Urinary bladder (tissue), 4 donors: ENCODE measurements around the gene ENOX2. TPM values are rescaled to one million over a fixed set of nuclear protein-coding genes. Genes with fewer than 3 reads are reported as not detected.

ENCODE experiments used
- DNase-seq: peaks from one replicate; pipeline ENCODE4 v3.0.0-alpha.2; 2015; ENCODE audit errors: extremely low spot score
- H3K27ac ChIP-seq: one replicate; pipeline ENCODE4 v1.5.1; 2013; ENCODE audit warnings: low read depth, mild to moderate bottlenecking, moderate library complexity
- H3K36me3 ChIP-seq: one replicate; pipeline ENCODE4 v1.6.1; 2013; ENCODE audit warnings: mild to moderate bottlenecking, moderate library complexity; ENCODE audit not compliant: insufficient read depth
- H3K4me1 ChIP-seq: one replicate; pipeline ENCODE4 v1.6.1; 2013; ENCODE audit warnings: mild to moderate bottlenecking, moderate library complexity; ENCODE audit not compliant: insufficient read depth
- H3K4me3 ChIP-seq: one replicate; pipeline ENCODE4 v1.5.1; 2013; ENCODE audit warnings: low read depth, low read length
- WGBS: extraction: QIAGEN DNeasy Blood & Tissue Kit; methylation state at CpG from one replicate; pipeline ENCODE4 v1.1.7; 2013; 5-methylcytosine and 5-hydroxymethylcytosine counted together
- polyA plus RNA-seq: library from polyadenylated mRNA; stranded (reverse); fragments of 200-250 nt; gene quantifications from one replicate; pipeline ENCODE4 v1.2.3, GENCODE V29; 2013
- total RNA-seq: library from RNA; depleted of rRNA; stranded (reverse); fragments of >200 nt; gene quantifications from one replicate; pipeline ENCODE4 v1.2.3, GENCODE V29; 2014
- donor health status: healthy with polysubstance abuse.
- donor health status: healthy.

ENOX2 gene
- total and polyA plus RNA-seq, 2 donors: 12.5 to 13.9 TPM

DNA sequence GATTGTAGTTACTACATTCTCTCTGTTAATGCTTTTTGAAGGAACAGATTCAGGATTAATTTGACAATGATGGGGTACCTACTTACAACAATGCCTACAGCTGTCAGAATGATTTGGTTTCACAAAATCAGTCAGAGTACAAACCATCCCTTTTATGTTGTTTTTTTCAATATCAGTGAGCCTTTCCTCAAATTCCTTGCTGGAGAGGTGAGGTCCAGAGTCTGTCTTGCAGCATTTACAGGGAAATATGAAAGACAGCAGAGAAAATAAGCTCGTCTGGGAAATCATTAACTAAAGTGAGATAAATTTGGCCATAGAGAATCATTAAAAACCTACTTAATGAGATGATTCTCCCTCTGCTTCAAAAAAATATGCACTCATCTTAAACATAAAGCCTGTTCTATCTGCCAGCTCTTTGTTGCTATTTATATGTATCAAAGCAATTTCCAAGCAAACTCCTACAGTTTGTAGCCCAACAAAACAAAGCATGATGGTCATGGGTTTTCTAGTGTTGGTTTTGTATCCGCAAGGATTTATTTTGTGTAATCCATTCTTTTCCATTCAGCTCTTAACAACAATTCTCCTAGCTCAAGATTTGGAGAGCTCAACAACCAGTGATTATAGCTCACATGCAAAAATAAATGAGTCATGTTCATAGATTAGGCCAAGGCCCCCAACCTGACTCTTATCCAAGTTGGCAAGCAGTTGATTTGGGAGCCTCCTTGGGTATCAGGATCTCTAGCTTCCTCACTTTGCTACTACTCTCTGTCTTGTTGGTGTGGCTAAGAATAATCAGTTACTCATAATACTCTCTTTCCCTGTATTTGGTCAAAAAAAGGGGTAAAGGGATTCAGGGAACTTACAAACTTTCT is 222.6 kb downstream of the ENOX2 start:
- Histone ChIP-seq H3K4me3 (no peak overlapping the region), H3K4me1 (no peaks in the 10 kb centered on the region), H3K27ac (no peak overlapping the region), H3K36me3 (no peaks in the 10 kb centered on the region)
- WGBS: 68% methylated on average over 2 of the region's 2 CpGs
- DNase-seq: no peak

DNA sequence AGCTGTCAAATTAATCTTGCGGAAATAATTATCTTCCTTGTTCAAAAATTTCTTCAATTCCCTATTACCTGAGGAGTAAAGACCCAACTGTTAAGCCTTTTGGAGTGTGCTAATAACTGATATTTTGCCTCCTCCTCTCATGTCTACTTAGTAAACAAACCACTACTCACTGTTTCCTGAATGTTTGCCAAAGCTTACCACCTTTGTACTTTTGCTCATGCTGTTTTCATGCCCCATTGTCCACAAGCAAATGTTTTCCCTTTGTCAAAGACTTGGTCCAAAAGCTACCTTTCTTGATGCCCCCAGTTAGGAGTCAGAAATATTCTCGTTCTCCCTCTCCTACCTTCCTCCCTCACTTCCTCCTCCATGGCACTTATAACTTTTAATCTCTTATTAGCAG is 226.1 kb downstream of the ENOX2 start:
- no peaks in the 10 kb centered on the region for H3K4me1 ChIP-seq
- H3K4me3 ChIP-seq: no peak overlapping the region
- no peak for DNase-seq
- H3K27ac ChIP-seq: no peak overlapping the region
- H3K36me3 ChIP-seq: no peaks in the 10 kb centered on the region
- WGBS: 87% methylated on average over 2 of the region's 2 CpGs

DNA sequence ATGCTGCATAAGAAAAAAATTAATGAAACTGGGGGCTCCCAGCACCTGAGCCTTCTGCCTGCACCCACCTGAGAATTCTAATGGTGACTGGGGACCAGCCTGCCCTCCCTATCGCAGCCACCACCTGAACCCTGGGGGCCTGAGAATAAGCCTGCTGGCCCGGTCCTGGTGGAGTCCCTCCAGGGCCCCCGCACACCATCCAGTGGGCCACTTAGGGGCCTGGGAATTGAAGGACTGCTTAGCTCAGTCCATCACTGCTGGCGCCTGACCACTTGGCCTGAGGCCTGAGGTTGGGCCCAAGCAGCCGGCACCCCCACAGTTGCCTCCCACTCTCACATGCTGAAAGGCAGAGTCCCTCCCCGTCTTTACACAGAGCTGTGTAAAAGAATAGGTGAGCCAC is 230.8 kb downstream of the ENOX2 start:
- Histone ChIP-seq H3K27ac (no peak overlapping the region), H3K36me3 (no peaks in the 10 kb centered on the region), H3K4me3 (no peak overlapping the region), H3K4me1 (no peaks in the 10 kb centered on the region)
- DNase-seq: no peak
- WGBS: 93% methylated on average over 6 of the region's 6 CpGs

GRCh38 chrX:130669233-130669632 is 233.8 kb downstream of the ENOX2 start:
- WGBS: 84% methylated on average over 1 of the region's 1 CpG

GRCh38 chrX:130665263-130665662 is 237.7 kb downstream of the ENOX2 start:
- Histone ChIP-seq H3K4me3 (no peak overlapping the region), H3K27ac (no peak overlapping the region), H3K4me1 (no peaks in the 10 kb centered on the region), H3K36me3 (no peaks in the 10 kb centered on the region)
- no peak for DNase-seq
- 92% methylated on average over 3 of the region's 3 CpGs for WGBS

More at GRCh38 chrX:130669233-130669632, 233.8 kb downstream of the ENOX2 start:
- Histone ChIP-seq H3K27ac (no peak overlapping the region), H3K4me1 (no peaks in the 10 kb centered on the region), H3K36me3 (no peaks in the 10 kb centered on the region), H3K4me3 (no peak overlapping the region)
- DNase-seq: no peak

- no peak for DNase-seq
- Histone ChIP-seq H3K4me1 (no peaks in the 10 kb centered on the region), H3K27ac (no peak overlapping the region), H3K36me3 (peaks cover 4% of the 10 kb centered on the region), H3K4me3 (no peak overlapping the region)
Measured at GRCh38 chrX:130658310-130658709, 244.7 kb downstream of the ENOX2 start.

DNA sequence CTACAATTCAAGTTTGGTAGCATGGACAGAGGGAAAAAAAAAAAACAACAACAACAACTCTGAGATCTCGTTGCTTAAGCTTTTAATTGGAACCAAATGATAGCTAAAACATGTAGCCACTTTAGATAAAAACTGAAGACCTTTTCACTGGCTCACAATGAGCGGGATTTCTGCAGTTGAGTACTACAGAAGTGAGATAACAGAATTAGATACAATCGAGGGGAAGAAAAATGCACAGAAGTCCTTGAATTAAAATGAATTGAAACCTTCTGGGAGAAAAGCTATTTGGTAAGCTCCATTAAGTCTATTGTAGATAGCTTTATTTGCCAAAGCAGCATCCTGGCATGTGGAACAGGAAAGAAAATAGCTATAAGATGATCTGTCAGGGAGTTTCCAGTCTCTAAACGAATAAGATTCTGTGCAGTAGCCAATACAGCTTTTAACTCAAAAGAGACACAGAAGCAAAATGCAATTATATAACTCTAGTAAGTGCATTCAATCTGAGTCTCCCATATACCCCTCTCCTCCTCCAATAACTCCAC is 248.5 kb downstream of the ENOX2 start:
- Histone ChIP-seq H3K27ac (no peak overlapping the region), H3K36me3 (peaks cover 4% of the 10 kb centered on the region), H3K4me1 (no peaks in the 10 kb centered on the region), H3K4me3 (no peak overlapping the region)
- WGBS: 33% methylated on average over 4 of the region's 4 CpGs
- no peak for DNase-seq

DNA sequence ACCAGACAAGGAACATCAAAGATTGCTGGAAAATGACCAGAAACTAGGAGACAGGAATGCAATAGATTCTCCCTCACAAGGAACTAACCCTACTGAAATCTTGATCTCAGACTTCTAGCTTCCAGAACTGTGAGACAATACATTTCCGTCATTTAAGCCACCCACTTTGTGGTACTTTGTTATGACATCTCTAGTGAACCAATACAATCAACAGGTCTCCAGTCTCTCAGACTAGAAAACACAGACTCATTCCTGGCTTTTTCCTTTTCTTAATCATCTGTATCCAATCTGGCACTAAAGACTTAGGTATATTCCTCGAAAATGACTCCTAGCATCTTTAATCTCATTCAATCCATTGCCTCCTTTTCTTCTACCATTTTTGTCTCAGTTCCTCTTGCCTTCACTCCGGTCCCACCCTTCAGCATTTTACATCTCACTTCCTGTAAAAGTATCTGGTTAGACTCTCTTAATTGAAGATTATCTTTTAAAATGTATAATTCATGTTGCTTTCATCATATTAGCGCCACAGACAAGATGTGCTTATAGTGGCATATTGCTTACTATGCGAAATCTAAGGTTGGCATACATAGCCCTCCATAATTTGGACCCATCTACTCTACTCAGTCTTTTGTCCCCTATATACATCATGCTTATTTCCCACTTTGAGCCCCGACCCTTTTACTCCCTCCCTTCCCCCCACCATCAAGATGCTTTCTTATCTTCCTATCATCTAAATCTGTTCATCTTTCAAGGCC is 250.0 kb downstream of the ENOX2 start:
- peaks cover 4% of the 10 kb centered on the region for H3K36me3 ChIP-seq
- DNase-seq: no peak
- H3K4me1 ChIP-seq: no peaks in the 10 kb centered on the region
- 92% methylated on average over 6 of the region's 6 CpGs for WGBS
- no peak overlapping the region for H3K4me3 ChIP-seq
- H3K27ac ChIP-seq: no peak overlapping the region

GRCh38 chrX:130649738-130650137 is 253.3 kb downstream of the ENOX2 start:
- Histone ChIP-seq H3K4me3 (no peak overlapping the region), H3K27ac (no peak overlapping the region), H3K4me1 (no peaks in the 10 kb centered on the region), H3K36me3 (no peaks in the 10 kb centered on the region)
- no peak for DNase-seq

GRCh38 chrX:130647468-130647867 is 255.5 kb downstream of the ENOX2 start:
- Histone ChIP-seq H3K4me1 (no peaks in the 10 kb centered on the region), H3K27ac (no peak overlapping the region), H3K4me3 (no peak overlapping the region), H3K36me3 (no peaks in the 10 kb centered on the region)
- WGBS: 79% methylated on average over 1 of the region's 1 CpG
- no peak for DNase-seq

GRCh38 chrX:130645955-130646583 is 256.9 kb downstream of the ENOX2 start:
- DNase-seq: no peak
- no peak overlapping the region for H3K4me3 ChIP-seq
- H3K4me1 ChIP-seq: no peaks in the 10 kb centered on the region
- 72% methylated on average over 9 of the region's 9 CpGs for WGBS
- H3K36me3 ChIP-seq: no peaks in the 10 kb centered on the region
- H3K27ac ChIP-seq: no peak overlapping the region

DNA sequence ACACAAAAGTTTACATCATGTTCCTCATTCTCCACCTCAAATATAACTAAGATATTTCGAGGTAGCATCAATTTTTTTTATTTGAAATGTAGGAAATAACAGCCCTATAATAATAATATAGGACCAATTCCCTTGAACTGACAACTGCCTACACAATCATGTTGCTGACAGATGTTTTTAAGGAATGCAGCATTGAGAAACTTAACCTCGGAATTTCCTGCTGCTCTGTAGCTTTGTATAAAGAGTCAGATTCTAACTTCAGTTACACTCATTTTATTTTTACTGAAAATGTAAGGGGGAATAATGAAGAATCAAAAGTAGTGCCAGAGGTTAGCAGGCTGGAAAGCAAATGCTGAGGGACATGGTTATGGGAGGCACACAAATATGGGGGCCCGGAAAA is 265.4 kb downstream of the ENOX2 start:
- no peak for DNase-seq
- 73% methylated on average over 3 of the region's 3 CpGs for WGBS

DNA sequence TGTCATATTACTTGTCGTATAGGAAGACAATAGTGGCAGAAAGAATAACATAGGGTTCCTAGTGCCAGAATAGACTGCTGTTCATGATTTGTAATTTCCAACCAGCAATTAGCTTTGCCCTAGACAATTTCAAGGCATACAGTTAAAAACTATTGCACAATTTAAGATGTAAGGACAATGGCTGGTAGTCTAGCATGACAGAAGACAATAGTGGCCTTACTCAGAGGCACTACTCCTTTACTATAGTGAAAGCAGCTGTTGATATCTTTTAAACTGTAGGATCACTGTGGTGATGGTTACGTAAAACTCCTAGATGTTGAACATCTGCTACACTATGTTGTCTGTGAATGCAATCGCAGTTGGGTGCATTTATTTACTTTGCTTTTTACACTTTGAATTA is 266.7 kb downstream of the ENOX2 start:
- WGBS: 95% methylated on average over 3 of the region's 3 CpGs
- no peak overlapping the region for H3K4me3 ChIP-seq
- H3K27ac ChIP-seq: no peak overlapping the region
- DNase-seq: no peak
- peaks cover 1% of the 10 kb centered on the region for H3K36me3 ChIP-seq
- no peaks in the 10 kb centered on the region for H3K4me1 ChIP-seq

More for the DNA sequence above, 265.4 kb downstream of the ENOX2 start:
- H3K36me3 ChIP-seq: peaks cover 1% of the 10 kb centered on the region
- H3K4me3 ChIP-seq: no peak overlapping the region
- H3K27ac ChIP-seq: no peak overlapping the region
- H3K4me1 ChIP-seq: no peaks in the 10 kb centered on the region
